HCT116 (cell line): ENCODE measurements around the gene PRDM7. TPM values are rescaled to one million over a fixed set of nuclear protein-coding genes. Genes with fewer than 3 reads are reported as not detected.

Experiments used
- ATAC-seq: fragments of 200-7000 bp; cut with Tn5 transposase; 2 replicates; pipeline ENCODE4 v1.9.1; 2020; ENCODE audit warnings: mild to moderate bottlenecking, moderate library complexity
- BruUV-seq: library from RNA; stranded (reverse); fragments of 400-500 nt; replicated peaks from 2 replicates; lab custom pipeline; 2021; lab: Mats Ljungman, UMichigan
- CTCF ChIA-PET: fragments of 300-600 bp; sonication (Branson Sonifier 250); formaldehyde crosslinking; loops from one replicate; lab custom pipeline; 2021; ENCODE audit warnings: antibody characterized with exemption; lab: Charles Lee
- POLR2A ChIA-PET: fragments of 300-600, 350-600 bp; sonication (Branson Sonifier 250); formaldehyde crosslinking; loops from one replicate; lab custom pipeline; 2021; ENCODE audit warnings: antibody characterized with exemption; lab: Charles Lee
- RAD21 ChIA-PET, 2 experiments: fragments of 300-600 bp; sonication (Branson Sonifier 250); formaldehyde crosslinking; loops; one replicate each; lab custom pipeline; 2023; ENCODE audit warnings: low total read pairs in 2 of 2; ENCODE audit not compliant: uncharacterized antibody in 2 of 2, unreplicated experiment in 2 of 2, low non-redundant PET in 1 of 2; lab: Charles Lee
- DNase-seq: peaks from one replicate; pipeline ENCODE4 v3.0.0-alpha.2; 2010; ENCODE audit warnings: low read depth, low spot score
- H2AFZ ChIP-seq: fragments of 200-600 bp; shearing (Covaris generic), sonication (generic); 2 replicates; pipeline ENCODE4 v1.6.1; 2017; ENCODE audit warnings: low read depth, mixed run types, mixed read lengths, antibody characterized with exemption, low read length; ENCODE audit not compliant: poor library complexity, severe bottlenecking
- H3K27ac ChIP-seq: 2 replicates; pipeline ENCODE4 v1.5.1; 2012; ENCODE audit warnings: low read depth, low read length
- H3K27me3 ChIP-seq: fragments of 200-600 bp; sonication (generic); 2 replicates; pipeline ENCODE4 v1.6.1; 2016; ENCODE audit warnings: mixed run types, low read length, mixed read lengths; ENCODE audit not compliant: insufficient read depth
- H3K36me3 ChIP-seq, 2 experiments: fragments of 200-500 bp in 1 of 2; fragments of 200-600 bp in 1 of 2; sonication (Bioruptor generic) in 1 of 2; sonication (generic) in 1 of 2; 2 replicates each; pipeline versions ENCODE4 v1.5.1 to v1.6.1; 2014 to 2016; ENCODE audit warnings: low read length in 2 of 2, inconsistent platforms in 1 of 2, mixed read lengths in 1 of 2, mixed run types in 1 of 2; ENCODE audit not compliant: insufficient read depth in 2 of 2, control insufficient read depth in 1 of 2
- H3K4me1 ChIP-seq, 2 experiments: fragments of 200-600 bp in 1 of 2; sonication (generic) in 1 of 2; 2 replicates each; pipeline versions ENCODE4 v1.5.1 to v1.6.1; 2012 to 2017; ENCODE audit warnings: low read length in 2 of 2, inconsistent platforms in 1 of 2, mild to moderate bottlenecking in 1 of 2, mixed read lengths in 1 of 2, mixed run types in 1 of 2, moderate library complexity in 1 of 2; ENCODE audit not compliant: insufficient read depth in 2 of 2, control insufficient read depth in 1 of 2
- H3K4me2 ChIP-seq: fragments of 200-600 bp; sonication (generic); 2 replicates; pipeline ENCODE4 v1.6.1; 2017; ENCODE audit warnings: mixed run types, low read length, mixed read lengths
- H3K4me3 ChIP-seq, 2 experiments: fragments of 200-600 bp in 1 of 2; sonication (generic) in 1 of 2; replicated peaks in 1 of 2; 2 replicates each; pipeline ENCODE4 v1.5.1; 2011 to 2016; ENCODE audit warnings: low read length in 2 of 2, control low read depth in 1 of 2, low read depth in 1 of 2, mild to moderate bottlenecking in 1 of 2, mixed read lengths in 1 of 2, mixed run types in 1 of 2
- H3K79me2 ChIP-seq: fragments of 200-600 bp; sonication (generic); 2 replicates; pipeline ENCODE4 v1.6.1; 2017; ENCODE audit warnings: mild to moderate bottlenecking, mixed run types, low read length, moderate library complexity, mixed read lengths; ENCODE audit not compliant: insufficient read depth
- H3K9ac ChIP-seq: fragments of 200-600 bp; sonication (generic); 2 replicates; pipeline ENCODE4 v1.6.1; 2016; ENCODE audit warnings: low read length, mixed read lengths
- H3K9me2 ChIP-seq: fragments of 200-600 bp; sonication (generic), shearing (Covaris generic); 2 replicates; pipeline ENCODE4 v1.6.1; 2017; ENCODE audit warnings: mixed run types, mild to moderate bottlenecking, moderate library complexity; ENCODE audit not compliant: insufficient read depth
- H3K9me3 ChIP-seq, 2 experiments: fragments of 200-500 bp in 1 of 2; fragments of 200-600 bp in 1 of 2; sonication (Bioruptor generic) in 1 of 2; sonication (generic) in 1 of 2; 2 replicates each; pipeline ENCODE4 v1.6.1; 2014 to 2017; ENCODE audit warnings: low read length in 2 of 2, mixed read lengths in 2 of 2, inconsistent platforms in 1 of 2, low read depth in 1 of 2, mild to moderate bottlenecking in 1 of 2, mixed run types in 1 of 2, moderate library complexity in 1 of 2; ENCODE audit not compliant: control insufficient read depth in 1 of 2, insufficient read depth in 1 of 2
- H4K20me1 ChIP-seq: fragments of 200-600 bp; sonication (generic), shearing (Covaris generic); 2 replicates; pipeline ENCODE4 v1.6.1; 2017; ENCODE audit warnings: mixed run types, mild to moderate bottlenecking, moderate library complexity; ENCODE audit not compliant: insufficient read depth
- CBX3 ChIP-seq: IDR thresholded peaks from 2 replicates; pipeline ENCODE4 v1.6.1; 2012; ENCODE audit warnings: low read depth
- EGR1 ChIP-seq: IDR thresholded peaks from 2 replicates; pipeline ENCODE4 v1.6.1; 2012; ENCODE audit warnings: low read depth
- POLR2A ChIP-seq: IDR thresholded peaks from 2 replicates; pipeline ENCODE4 v1.7.0; 2011; ENCODE audit warnings: borderline replicate concordance; ENCODE audit not compliant: insufficient read depth, insufficient read length; ENCODE audit errors: extremely low read depth
- POLR2AphosphoS5 ChIP-seq: IDR thresholded peaks from 2 replicates; pipeline ENCODE4 v1.6.1; 2011; ENCODE audit warnings: mild to moderate bottlenecking, low read depth, low read length, moderate library complexity
- REST ChIP-seq: IDR thresholded peaks from 2 replicates; pipeline ENCODE4 v1.6.1; 2012; ENCODE audit warnings: low read depth
- SRF ChIP-seq: IDR thresholded peaks from 2 replicates; pipeline ENCODE4 v1.6.1; 2012; ENCODE audit warnings: low read depth
- TCF7L2 ChIP-seq: IDR thresholded peaks from 2 replicates; pipeline ENCODE4 v1.7.0; 2011; ENCODE audit warnings: borderline replicate concordance, inconsistent platforms; ENCODE audit not compliant: insufficient read depth, insufficient read length; ENCODE audit errors: extremely low read depth
- ZFX ChIP-seq: fragments of 450-650 bp; IDR thresholded peaks from 2 replicates; pipeline ENCODE4 v1.6.1; 2017
- ZNF274 ChIP-seq: fragments of 200-500 bp; sonication (Bioruptor generic); IDR thresholded peaks from 2 replicates; pipeline ENCODE4 v1.6.1; 2014; ENCODE audit warnings: mild to moderate bottlenecking, low read depth, low read length, inconsistent platforms
- intact Hi-C: fragments of 100-400 bp; cut with micrococcal nuclease; formaldehyde crosslinking; loops from 2 replicates; pipeline ENCODE4 v1.10.0; 2022
- total RNA-seq: library from RNA; stranded (reverse); gene quantifications from one replicate; pipeline ENCODE4 v1.2.1, GENCODE V29; 2021; ENCODE audit not compliant: unreplicated experiment
- TF ChIP-seq, protein P1 (sequence below): IDR thresholded peaks from 2 replicates; pipeline ENCODE4 v1.6.1; 2012

PRDM7 gene
- total RNA-seq, 1 experiment from 2014 or later = 0.07 TPM

- RAD21 ChIA-PET = no interaction called here
- POLR2A ChIA-PET = interaction anchor here (1.0 kb wide), 1 partner anchor 161 kb away, joined by 3 read pairs; no protein-coding TSS in a partner anchor
- DNase-seq = no peak
- CTCF ChIA-PET = interaction anchor here (1.1 kb wide), 1 partner anchor 12 kb away, joined by 3 read pairs; no protein-coding TSS in a partner anchor
- Histone ChIP-seq H2AFZ (peak overlapping the region; percentile 87), H3K36me3 (no peaks in the 10 kb centered on the region), H3K27me3 (no peaks in the 10 kb centered on the region), H3K79me2 (no peaks in the 10 kb centered on the region), H3K4me2 (no peak overlapping the region), H4K20me1 (no peaks in the 10 kb centered on the region), H3K9me2 (no peaks in the 10 kb centered on the region), H3K9me3 (no peaks in the 10 kb centered on the region), H3K4me3 (no peak overlapping the region), H3K4me1 (peaks cover 0 to 17% of the 10 kb centered on the region in 2 experiments; a peak in 3 of 4 replicates), H3K9ac (no peak overlapping the region), H3K27ac (no peak overlapping the region)
- no TSS peak for BruUV-seq
- ATAC-seq = no peak
- TF ChIP-seq TCF7L2 (no peak), ZFX (no peak), CBX3 (no peak), POLR2A (no peak), POLR2AphosphoS5 (no peak), SRF (no peak), EGR1 (no peak), ZNF274 (no peak), REST (no peak)
- TF ChIP-seq, protein P1, sequence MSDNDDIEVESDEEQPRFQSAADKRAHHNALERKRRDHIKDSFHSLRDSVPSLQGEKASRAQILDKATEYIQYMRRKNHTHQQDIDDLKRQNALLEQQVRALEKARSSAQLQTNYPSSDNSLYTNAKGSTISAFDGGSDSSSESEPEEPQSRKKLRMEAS = no peak
- intact Hi-C loops = no loop called here
Measured at GRCh38 chr16:90083139-90083538, 6.0 kb upstream of the PRDM7 start.
